VCaP (cell line): ENCODE results near the gene LRCH1.

ENCODE experiments used
- H3K27ac ChIP-seq: fragments of 450-650 bp; 2 replicates; pipeline ENCODE4 v1.5.1; 2017
- CTCF ChIP-seq: fragments of 450-650 bp; conservative IDR thresholded peaks from 2 replicates; pipeline ENCODE4 v1.5.1; 2017; ENCODE audit warnings: mild to moderate bottlenecking, moderate library complexity

The LRCH1 gene

DNA sequence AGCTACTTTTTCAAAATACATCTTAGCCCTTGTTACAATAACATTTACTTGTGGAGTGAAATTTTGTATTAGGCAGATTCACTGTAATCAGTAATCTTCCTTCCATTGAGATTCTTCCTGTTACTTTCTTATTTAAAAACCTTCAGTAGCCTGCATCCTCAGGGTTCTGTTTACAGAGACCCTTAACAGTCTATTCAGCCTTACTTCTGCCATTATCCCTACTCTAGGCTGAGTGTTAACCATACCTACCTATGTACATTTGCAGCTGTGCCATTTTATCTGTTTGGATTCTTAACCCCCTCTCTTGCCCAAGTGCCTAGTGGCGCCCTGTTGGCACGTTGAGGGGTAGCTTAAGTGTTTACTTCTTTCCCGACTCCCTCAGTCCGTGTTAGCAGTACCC, 71.9 kb downstream of the LRCH1 start:
- TF ChIP-seq CTCF, result no peak
- no peak overlapping the region for H3K27ac ChIP-seq

GRCh38 chr13:46627462-46627861, 74.5 kb downstream of the LRCH1 start:
- no peak overlapping the region for H3K27ac ChIP-seq
- TF ChIP-seq CTCF, result no peak

- no peak for TF ChIP-seq CTCF
- H3K27ac ChIP-seq, result peak overlapping the region; percentile 87
These were observed 75.8 kb downstream of the LRCH1 start for GRCh38 chr13:46628622-46629365.

GRCh38 chr13:46629811-46630413, 76.9 kb downstream of the LRCH1 start:
- TF ChIP-seq CTCF, result no peak
- peak overlapping the region; percentile 87 for H3K27ac ChIP-seq

- peak overlapping the region; percentile 87 for H3K27ac ChIP-seq
- TF ChIP-seq CTCF, result no peak
These were observed 77.6 kb downstream of the LRCH1 start for GRCh38 chr13:46630431-46631178.

GRCh38 chr13:46631179-46631542, 78.2 kb downstream of the LRCH1 start:
- peak overlapping the region; percentile 87 for H3K27ac ChIP-seq
- TF ChIP-seq CTCF, result no peak

DNA sequence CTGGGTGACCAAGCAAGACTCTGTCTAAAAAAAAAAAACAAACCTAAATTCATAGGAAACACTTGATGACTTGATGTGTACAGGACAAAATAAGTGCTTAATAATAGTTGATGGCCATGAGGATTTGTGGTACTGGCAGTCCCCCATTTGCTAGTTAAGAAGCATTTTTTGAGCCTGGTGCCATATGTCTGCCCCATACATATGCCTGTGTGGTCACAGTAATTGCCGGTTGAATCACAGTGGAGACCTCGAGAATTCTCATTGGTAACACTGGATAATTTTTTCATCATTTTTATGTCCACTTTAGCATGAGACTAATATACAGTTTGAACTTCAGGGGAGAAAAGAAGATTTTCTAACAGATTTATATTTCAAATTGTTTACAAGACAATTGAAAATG, 79.2 kb downstream of the LRCH1 start:
- H3K27ac ChIP-seq, result peak overlapping the region; percentile 87
- TF ChIP-seq CTCF, result no peak
